Vagina (tissue), 2 donors: Measurements from ENCODE around the gene DOK7. TPM values are rescaled to one million over a fixed set of nuclear protein-coding genes. Genes with fewer than 3 reads are reported as not detected.

Experiments used
- DNase-seq, 2 donors: peaks; one replicate each; pipeline ENCODE4 v3.0.0-alpha.2; 2017; ENCODE audit errors: extremely low spot score in 2 of 2
- H3K27ac ChIP-seq: fragments of 200-600 bp; sonication (generic); one replicate; pipeline ENCODE4 v1.5.1; 2019
- H3K27me3 ChIP-seq: fragments of 200-600 bp; sonication (generic); one replicate; pipeline ENCODE4 v1.5.1; 2019
- H3K36me3 ChIP-seq, 2 donors: fragments of 200-600 bp; sonication (generic); one replicate each; pipeline ENCODE4 v1.5.1; 2017 to 2019
- H3K4me1 ChIP-seq: fragments of 200-600 bp; sonication (generic); one replicate; pipeline ENCODE4 v1.5.1; 2019
- H3K4me3 ChIP-seq, 2 donors: fragments of 200-600 bp; sonication (generic); 1 replicate in 1 of 2; 2 replicates in 1 of 2; pipeline ENCODE4 v1.5.1; 2016 to 2019
- H3K9me3 ChIP-seq: fragments of 200-600 bp; sonication (generic); one replicate; pipeline ENCODE4 v1.5.1; 2019
- POLR2A ChIP-seq, 2 donors: fragments of 450-650 bp; IDR thresholded peaks; one replicate each; pipeline ENCODE4 v1.6.1; 2017; ENCODE audit warnings: antibody characterized with exemption in 2 of 2, mild to moderate bottlenecking in 2 of 2, moderate library complexity in 2 of 2
- POLR2AphosphoS5 ChIP-seq, 2 donors: sonication (generic); formaldehyde crosslinking; IDR thresholded peaks; one replicate each; pipeline ENCODE4 v1.9.0; 2017; ENCODE audit warnings: antibody characterized with exemption in 2 of 2, mild to moderate bottlenecking in 2 of 2, low read depth in 1 of 2; ENCODE audit not compliant: insufficient read depth in 1 of 2
- intact Hi-C: fragments of 100-400 bp; cut with DNase I; formaldehyde crosslinking; loops from one replicate; pipeline ENCODE4 v1.15.1; 2023
- total RNA-seq: library from RNA; depleted of rRNA; stranded (reverse); fragments of >200 nt; gene quantifications from one replicate; pipeline ENCODE4 v1.2.3, GENCODE V29; 2016
- TF ChIP-seq, protein P1 (sequence below), 3 experiments: fragments of 450-650 bp in 2 of 3; fragments of 200-600 bp in 1 of 3; sonication (generic) in 1 of 3; IDR thresholded peaks; one replicate each; pipeline ENCODE4 v1.5.1; 2017 to 2019; ENCODE audit warnings: antibody characterized with exemption in 3 of 3, mild to moderate bottlenecking in 2 of 3, moderate library complexity in 2 of 3

The DOK7 gene
- total RNA-seq, 1 donor from 2014 or later = 4.7 TPM

DNA sequence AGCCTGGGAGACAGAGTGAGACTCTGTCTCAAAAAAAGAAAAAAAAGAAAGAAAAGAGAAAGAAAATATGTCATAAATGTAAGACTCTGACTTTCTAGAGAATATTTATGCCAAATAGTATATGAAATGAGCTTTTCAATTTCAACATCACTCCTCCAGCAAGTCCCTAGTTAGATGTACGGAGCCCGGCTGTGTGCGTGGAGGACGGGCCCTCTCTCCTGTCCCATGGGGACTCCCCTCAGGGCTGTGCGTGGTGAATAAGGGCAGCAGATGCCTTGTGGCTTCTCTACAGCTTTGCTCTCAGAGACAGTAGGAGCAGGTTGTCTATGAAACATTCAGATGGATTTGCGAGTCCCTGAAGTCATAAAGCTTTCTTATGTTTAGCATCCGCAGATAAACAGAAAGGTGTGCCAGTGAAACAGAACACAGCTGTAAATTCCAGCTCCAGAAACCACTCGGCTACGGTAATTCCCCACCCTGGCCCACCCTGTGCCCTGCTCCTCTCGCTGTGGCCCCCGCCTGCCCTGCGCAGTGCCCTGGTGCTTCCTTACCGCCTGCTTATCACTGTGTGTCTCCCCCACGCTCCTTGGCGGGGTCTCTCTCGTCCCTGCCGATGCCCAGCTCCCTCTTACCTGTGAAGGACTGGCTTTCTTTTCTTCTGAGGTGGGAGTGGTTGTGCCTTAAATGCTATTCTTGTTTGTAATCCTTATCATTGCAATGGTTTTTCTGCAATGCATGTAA lies 35.2 kb upstream of the DOK7 start:
- Histone ChIP-seq H3K4me1 (no peaks in the 10 kb centered on the region), H3K36me3 (peaks cover 0 to 60% of the 10 kb centered on the region in 2 donors), H3K27ac (no peak overlapping the region), H3K4me3 (no peak overlapping the region), H3K27me3 (no peaks in the 10 kb centered on the region), H3K9me3 (no peaks in the 10 kb centered on the region)
- intact Hi-C loops = no loop called here
- TF ChIP-seq, protein P1, sequence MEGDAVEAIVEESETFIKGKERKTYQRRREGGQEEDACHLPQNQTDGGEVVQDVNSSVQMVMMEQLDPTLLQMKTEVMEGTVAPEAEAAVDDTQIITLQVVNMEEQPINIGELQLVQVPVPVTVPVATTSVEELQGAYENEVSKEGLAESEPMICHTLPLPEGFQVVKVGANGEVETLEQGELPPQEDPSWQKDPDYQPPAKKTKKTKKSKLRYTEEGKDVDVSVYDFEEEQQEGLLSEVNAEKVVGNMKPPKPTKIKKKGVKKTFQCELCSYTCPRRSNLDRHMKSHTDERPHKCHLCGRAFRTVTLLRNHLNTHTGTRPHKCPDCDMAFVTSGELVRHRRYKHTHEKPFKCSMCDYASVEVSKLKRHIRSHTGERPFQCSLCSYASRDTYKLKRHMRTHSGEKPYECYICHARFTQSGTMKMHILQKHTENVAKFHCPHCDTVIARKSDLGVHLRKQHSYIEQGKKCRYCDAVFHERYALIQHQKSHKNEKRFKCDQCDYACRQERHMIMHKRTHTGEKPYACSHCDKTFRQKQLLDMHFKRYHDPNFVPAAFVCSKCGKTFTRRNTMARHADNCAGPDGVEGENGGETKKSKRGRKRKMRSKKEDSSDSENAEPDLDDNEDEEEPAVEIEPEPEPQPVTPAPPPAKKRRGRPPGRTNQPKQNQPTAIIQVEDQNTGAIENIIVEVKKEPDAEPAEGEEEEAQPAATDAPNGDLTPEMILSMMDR (IDR thresholded peaks at IDR 0.05) = no peak
- no peak for TF ChIP-seq POLR2AphosphoS5 (IDR thresholded peaks at IDR 0.05; ENCODE audit: insufficient read depth in 1 of 2, low read depth in 1 of 2)
- no peak for TF ChIP-seq POLR2A (IDR thresholded peaks at IDR 0.05)
- DNase-seq = no peak

- no peak for TF ChIP-seq POLR2AphosphoS5 (IDR thresholded peaks at IDR 0.05; ENCODE audit: insufficient read depth in 1 of 2, low read depth in 1 of 2)
- TF ChIP-seq, protein P1 (IDR thresholded peaks at IDR 0.05) = no peak
- intact Hi-C loops = no loop called here
- no peak overlapping the region for H3K27ac ChIP-seq
These were observed 33.5 kb upstream of the DOK7 start for GRCh38 chr4:3429651-3430050.

DNA sequence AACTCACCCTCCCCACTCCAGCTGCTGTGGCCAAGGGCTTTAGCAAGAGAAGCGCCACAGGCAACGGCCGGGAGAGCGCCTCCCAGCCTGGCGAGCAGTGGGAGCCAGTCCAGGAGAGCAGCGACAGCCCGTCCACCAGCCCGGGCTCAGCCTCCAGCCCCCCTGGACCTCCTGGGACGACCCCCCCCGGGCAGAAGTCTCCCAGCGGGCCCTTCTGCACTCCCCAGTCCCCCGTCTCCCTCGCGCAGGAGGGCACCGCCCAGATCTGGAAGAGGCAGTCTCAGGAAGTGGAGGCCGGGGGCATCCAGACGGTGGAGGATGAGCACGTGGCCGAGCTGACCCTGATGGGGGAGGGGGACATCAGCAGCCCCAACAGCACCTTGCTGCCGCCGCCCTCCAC lies 32.6 kb upstream of the DOK7 start:
- DNase-seq = no peak
- intact Hi-C loops = no loop called here
- no peak overlapping the region for H3K27ac ChIP-seq
- H3K36me3 ChIP-seq = peaks cover 0 to 44% of the 10 kb centered on the region in 2 donors
- H3K4me1 ChIP-seq = no peaks in the 10 kb centered on the region
- no peak for TF ChIP-seq POLR2AphosphoS5 (IDR thresholded peaks at IDR 0.05; ENCODE audit: insufficient read depth in 1 of 2, low read depth in 1 of 2)
- TF ChIP-seq, protein P1 (IDR thresholded peaks at IDR 0.05) = no peak
- H3K4me3 ChIP-seq = no peak overlapping the region
- no peaks in the 10 kb centered on the region for H3K9me3 ChIP-seq
- H3K27me3 ChIP-seq = no peaks in the 10 kb centered on the region

More at GRCh38 chr4:3429651-3430050, 33.5 kb upstream of the DOK7 start:
- Histone ChIP-seq H3K36me3 (peaks cover 0 to 47% of the 10 kb centered on the region in 2 donors), H3K27me3 (no peaks in the 10 kb centered on the region), H3K4me1 (no peaks in the 10 kb centered on the region), H3K4me3 (no peak overlapping the region), H3K9me3 (no peaks in the 10 kb centered on the region)
- no peak for DNase-seq

GRCh38 chr4:3431446-3431993 lies 31.6 kb upstream of the DOK7 start:
- Histone ChIP-seq H3K4me3 (no peak overlapping the region), H3K27ac (no peak overlapping the region), H3K9me3 (no peaks in the 10 kb centered on the region), H3K4me1 (peaks cover 7% of the 10 kb centered on the region), H3K36me3 (peaks cover 0 to 43% of the 10 kb centered on the region in 2 donors), H3K27me3 (no peaks in the 10 kb centered on the region)
- no peak for DNase-seq
- TF ChIP-seq POLR2A (IDR thresholded peaks at IDR 0.05) = no peak
- intact Hi-C loops = no loop called here

DNA sequence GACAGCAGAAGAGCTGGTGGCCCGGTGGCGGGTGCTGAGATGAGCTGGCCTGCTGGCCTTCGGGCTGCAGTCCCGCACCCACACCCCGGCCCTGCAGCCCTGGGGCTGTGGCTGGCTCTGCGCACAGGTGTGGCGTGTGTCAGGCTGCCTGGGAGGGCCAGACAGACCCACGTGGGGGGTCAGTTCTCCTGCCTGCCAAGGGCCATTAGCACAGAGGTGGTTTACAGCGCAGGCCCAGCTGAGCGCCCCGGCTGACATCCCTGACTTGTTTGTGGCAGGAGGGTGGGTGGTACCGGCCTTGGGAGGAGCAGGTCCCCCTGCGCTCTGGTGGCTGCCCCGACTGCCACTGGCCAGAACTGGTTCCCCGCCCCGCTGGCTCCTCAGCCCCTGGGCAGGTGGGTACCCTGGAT lies 30.7 kb upstream of the DOK7 start:
- Histone ChIP-seq H3K9me3 (no peaks in the 10 kb centered on the region), H3K27ac (no peak overlapping the region), H3K4me1 (peaks cover 16% of the 10 kb centered on the region), H3K4me3 (no peak overlapping the region), H3K36me3 (peaks cover 0 to 34% of the 10 kb centered on the region in 2 donors), H3K27me3 (no peaks in the 10 kb centered on the region)
- intact Hi-C loops = no loop called here
- no peak for DNase-seq
- no peak for TF ChIP-seq POLR2AphosphoS5 (IDR thresholded peaks at IDR 0.05; ENCODE audit: insufficient read depth in 1 of 2, low read depth in 1 of 2)
- no peak for TF ChIP-seq POLR2A (IDR thresholded peaks at IDR 0.05)
- TF ChIP-seq, protein P1 (IDR thresholded peaks at IDR 0.05) = no peak
